Measurements from ENCODE around the gene ZDHHC19. TPM values are rescaled to one million over a fixed set of nuclear protein-coding genes. Genes with fewer than 3 reads are reported as not detected.
"Not testable (repeated sequence)": the region's sequence is repeated elsewhere in the genome, so short reads cannot be mapped to it uniquely, and the experiment has no call there.

Gene ZDHHC19, protein sequence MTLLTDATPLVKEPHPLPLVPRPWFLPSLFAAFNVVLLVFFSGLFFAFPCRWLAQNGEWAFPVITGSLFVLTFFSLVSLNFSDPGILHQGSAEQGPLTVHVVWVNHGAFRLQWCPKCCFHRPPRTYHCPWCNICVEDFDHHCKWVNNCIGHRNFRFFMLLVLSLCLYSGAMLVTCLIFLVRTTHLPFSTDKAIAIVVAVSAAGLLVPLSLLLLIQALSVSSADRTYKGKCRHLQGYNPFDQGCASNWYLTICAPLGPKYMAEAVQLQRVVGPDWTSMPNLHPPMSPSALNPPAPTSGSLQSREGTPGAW
- 1.2 TPM for total RNA-seq

GRCh38 chr3:196210673-196211556 is at the start of gene ZDHHC19:
Gene ZDHHC19 (minus strand): TSS chr3:196211400. CDS start chr3:196211315, 85 bp downstream.
- DNase-seq (ENCODE audit: low spot score) = no peak

GRCh38 chr3:196260784-196261183 is 49.6 kb upstream of the ZDHHC19 start:
- DNase-seq (ENCODE audit: low spot score) = no peak

DNA sequence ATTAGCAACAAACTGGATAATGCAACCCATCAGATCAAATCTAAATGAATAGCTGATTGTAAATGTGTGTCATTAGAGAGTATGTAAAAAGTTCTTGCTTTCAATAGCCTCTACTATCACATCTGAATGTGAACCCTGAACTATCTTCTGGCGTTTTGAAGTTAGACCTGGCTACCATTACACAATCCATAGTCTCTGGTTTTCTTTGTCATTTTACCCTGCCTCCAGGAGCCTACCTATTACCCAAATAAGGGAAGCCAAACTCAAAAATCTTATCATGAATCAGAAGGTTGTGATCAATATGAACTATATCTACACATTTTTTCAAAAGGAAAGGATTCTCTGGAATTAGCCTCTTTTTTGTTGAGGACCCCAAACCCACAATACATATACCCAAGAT is 44.6 kb upstream of the ZDHHC19 start:
- no peak for DNase-seq (ENCODE audit: low spot score)

DNA sequence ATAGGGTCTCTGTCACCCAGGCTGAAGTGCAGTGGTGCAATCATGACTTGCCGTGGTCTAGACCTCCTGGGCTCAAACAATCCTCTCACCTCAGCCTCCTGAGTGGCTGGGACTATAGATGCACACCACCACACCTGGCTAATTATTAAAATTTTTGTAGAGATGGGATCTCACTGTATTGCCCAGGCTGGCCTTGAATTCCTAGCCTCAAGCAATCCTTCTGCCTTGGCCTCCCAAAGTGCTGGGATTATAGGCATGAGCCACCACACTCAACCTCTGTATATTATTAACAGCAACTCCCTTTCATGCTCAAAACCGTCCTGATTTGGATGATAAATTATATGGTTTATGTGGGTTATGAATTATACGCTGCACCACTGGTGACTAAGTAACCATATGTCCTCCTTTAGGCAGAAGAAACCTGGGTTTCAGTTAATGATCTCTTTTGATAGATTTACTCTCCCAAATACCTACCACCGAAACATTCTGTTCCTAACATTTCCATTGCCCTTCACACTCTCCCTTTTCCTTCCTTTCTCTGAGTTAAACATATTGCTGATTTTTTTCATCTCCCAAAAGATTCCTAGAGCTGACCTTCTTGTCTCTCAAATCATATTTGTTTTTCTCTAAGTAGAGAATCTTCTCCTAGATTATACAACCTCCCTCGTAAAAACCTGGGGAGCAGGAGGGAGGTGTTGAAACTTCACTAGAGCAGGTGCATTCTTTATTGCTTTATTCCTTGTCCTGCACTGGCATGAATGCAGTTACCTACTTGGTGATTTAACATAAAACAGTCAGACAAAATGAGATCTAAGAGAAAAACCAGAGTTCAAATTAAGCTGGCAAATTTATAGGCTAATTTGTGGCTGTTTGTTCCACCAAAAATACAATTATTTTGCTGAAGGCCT is 43.4 kb upstream of the ZDHHC19 start:
- no peak for DNase-seq (ENCODE audit: low spot score)

DNA sequence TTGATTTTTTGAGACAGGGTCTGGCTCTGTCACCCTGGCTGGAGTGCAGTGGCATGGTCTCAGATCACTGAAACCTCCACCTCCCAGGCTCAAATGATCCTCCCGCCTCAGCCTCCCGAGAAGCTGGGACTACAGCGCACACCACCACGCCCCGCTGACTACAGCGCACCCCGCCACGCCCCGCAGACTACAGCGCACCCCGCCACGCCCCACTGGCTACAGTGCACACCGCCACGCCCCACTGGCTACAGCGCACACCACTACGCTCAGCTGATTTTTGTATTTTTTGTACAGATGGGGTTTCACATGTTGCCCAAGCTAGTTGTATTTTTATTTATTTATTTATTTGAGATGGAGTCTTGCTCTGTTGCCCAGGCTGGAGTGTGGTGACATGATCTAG is 40.7 kb upstream of the ZDHHC19 start:
- DNase-seq (ENCODE audit: low spot score) = no peak

- no peak for DNase-seq (ENCODE audit: low spot score)
Measured at GRCh38 chr3:196246612-196247308, 35.6 kb upstream of the ZDHHC19 start.

DNA sequence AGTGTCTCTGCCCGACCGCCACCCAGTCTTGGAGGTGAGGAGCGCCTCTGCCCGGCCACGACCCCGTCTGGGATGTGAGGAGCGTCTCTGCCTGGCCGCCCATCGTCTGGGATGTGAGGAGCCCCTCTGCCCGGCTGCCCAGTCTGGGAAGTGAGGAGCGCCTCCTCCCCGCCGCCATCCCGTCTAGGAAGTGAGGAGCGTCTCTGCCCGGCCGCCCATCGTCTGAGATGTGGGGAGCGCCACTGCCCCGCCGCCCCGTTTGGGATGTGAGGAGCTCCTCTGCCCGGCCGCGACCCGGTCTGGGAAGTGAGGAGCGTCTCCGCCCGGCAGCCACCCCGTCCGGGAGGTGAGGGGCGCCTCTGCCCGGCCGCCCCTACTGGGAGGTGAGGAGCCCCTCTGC is 33.0 kb upstream of the ZDHHC19 start:
- DNase-seq (ENCODE audit: low spot score) = not testable (repeated sequence)

GRCh38 chr3:196241704-196242103 is 30.5 kb upstream of the ZDHHC19 start:
- DNase-seq (ENCODE audit: low spot score) = no peak

DNA sequence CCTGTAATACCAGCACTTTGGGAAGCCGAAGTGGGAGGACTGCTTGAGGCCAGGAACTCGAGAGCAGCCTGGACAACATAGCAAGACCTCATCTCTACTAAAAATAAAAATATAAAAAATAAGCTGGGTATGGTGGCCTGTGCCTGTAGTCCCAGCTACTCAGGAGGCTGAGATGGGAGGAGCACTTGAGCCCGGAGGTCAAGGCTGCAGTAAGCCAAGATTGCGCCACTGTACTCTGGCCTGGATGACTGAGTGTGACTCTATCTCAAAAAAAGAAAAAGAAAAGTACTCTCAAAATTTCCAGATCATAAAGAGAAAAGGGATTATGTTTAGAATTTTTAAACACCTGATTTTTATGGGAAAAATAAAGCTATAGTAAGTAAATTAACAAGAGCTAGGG is 29.2 kb upstream of the ZDHHC19 start:
- no peak for DNase-seq (ENCODE audit: low spot score)

GRCh38 chr3:196238612-196239560 is 27.7 kb upstream of the ZDHHC19 start:
- DNase-seq (ENCODE audit: low spot score) = no peak

GRCh38 chr3:196237203-196237602 is 26.0 kb upstream of the ZDHHC19 start:
- no peak for DNase-seq (ENCODE audit: low spot score)

GRCh38 chr3:196236223-196236622 is 25.0 kb upstream of the ZDHHC19 start:
- DNase-seq (ENCODE audit: low spot score) = no peak

DNA sequence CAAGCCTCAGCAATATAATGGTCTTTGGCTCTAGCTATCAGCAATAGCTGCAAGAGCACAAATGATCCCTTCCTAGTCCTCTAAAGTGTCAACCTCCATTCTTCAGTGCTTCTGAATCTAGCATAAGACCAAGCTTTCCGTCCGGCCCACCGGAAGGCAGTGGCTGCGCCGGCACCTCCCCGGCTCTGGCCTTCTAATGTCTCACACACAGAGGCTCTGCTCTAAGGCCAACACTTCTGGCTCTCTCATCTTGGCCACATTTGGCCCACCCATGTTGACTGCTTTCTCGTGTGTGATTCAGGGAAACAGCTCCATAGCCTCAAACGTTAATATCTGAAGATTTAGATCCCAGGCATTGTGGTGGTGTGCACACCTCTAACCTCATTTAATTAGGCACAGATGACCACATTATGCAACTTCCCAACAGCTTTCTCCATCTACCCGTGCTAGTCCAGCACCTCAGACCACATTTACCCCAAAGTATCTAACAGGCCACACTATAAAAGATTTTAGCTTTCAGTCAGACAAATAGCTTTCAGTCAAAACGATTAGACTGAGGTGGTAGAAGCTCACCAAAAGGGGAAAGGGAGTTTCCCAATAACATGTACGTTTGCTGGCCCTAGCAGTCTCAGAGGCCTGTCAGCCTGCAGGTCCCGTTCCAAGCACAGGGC is 24.4 kb upstream of the ZDHHC19 start:
- DNase-seq (ENCODE audit: low spot score) = no peak

GRCh38 chr3:196232882-196233251 is 21.7 kb upstream of the ZDHHC19 start:
- DNase-seq (ENCODE audit: low spot score) = no peak

GRCh38 chr3:196232154-196232881 is 21.1 kb upstream of the ZDHHC19 start:
- no peak for DNase-seq (ENCODE audit: low spot score)

DNA sequence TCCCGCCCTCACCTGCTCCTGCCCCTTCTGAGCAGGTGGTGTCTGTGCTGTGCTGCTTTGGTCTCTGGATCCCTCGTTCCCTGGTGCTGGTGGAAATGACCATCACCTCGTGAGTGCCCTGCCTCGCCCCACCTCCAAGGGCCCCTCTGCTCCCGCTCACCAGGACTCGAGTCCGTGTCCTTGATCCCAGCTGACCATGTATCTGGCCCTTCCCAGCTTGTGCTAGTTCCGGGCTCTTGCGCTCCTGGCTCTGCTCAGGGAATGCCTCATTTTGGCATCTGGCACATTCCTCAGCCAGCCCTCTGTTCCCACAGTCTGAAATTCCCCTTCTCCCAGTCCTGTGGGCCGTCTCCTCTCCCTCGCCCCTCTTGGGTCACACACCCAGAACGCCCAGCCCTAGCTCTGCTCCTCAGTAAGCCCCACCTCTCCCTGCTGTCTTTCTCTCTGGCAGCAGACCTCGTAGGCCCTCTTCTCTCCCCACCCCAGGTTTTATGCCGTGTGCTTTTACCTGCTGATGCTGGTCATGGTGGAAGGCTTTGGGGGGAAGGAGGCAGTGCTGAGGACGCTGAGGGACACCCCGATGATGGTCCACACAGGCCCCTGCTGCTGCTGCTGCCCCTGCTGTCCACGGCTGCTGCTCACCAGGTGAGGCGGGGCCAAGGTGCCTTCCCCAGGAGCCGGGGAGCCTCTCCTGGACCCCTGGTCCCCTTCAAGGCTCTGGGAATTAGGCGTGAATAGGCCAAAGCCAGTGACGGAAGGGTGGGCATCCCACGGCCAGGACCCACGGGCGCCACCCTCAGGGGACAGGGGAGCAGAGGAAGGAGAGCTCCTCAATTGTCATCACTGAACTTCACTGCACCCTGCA is 16.7 kb upstream of the ZDHHC19 start:
- DNase-seq (ENCODE audit: low spot score) = no peak

GRCh38 chr3:196227121-196227561 is 15.9 kb upstream of the ZDHHC19 start:
- no peak for DNase-seq (ENCODE audit: low spot score)
